Effector memory CD8-positive, alpha-beta T cell (primary cell): ENCODE data around the gene CALHM3.
"Not testable (repeated sequence)": the region's sequence is repeated elsewhere in the genome, so short reads cannot be mapped to it uniquely, and the experiment has no call there.

Experiments
- ATAC-seq: fragments of 150-1000 bp; cut with Tn5 transposase; replicated peaks from 2 replicates; pipeline ENCODE4 v1.10.0; 2021; ENCODE audit warnings: mild to moderate bottlenecking, moderate library complexity
- DNase-seq, 3 experiments: peaks; one replicate each; pipeline ENCODE4 v3.0.0; 2021
- H3K27ac Mint-ChIP-seq, 2 donors: one replicate each; pipeline ENCODE4 v1.8.0; 2022; ENCODE audit warnings: mild to moderate bottlenecking in 2 of 2, mixed read lengths in 2 of 2, moderate library complexity in 2 of 2
- H3K27me3 Mint-ChIP-seq, 2 donors: one replicate each; pipeline ENCODE4 v1.8.0; 2022; ENCODE audit warnings: mixed read lengths in 2 of 2
- H3K36me3 Mint-ChIP-seq: one replicate; pipeline ENCODE4 v1.8.0; 2022; ENCODE audit warnings: mild to moderate bottlenecking, moderate library complexity, mixed read lengths; ENCODE audit not compliant: insufficient read depth
- H3K4me1 Mint-ChIP-seq, 2 donors: one replicate each; pipeline ENCODE4 v1.8.0; 2022; ENCODE audit warnings: low read depth in 2 of 2, mixed read lengths in 2 of 2
- H3K4me3 Mint-ChIP-seq, 2 donors: one replicate each; pipeline ENCODE4 v1.8.0; 2022; ENCODE audit warnings: mild to moderate bottlenecking in 2 of 2, mixed read lengths in 2 of 2, moderate library complexity in 2 of 2
- H3K9me3 Mint-ChIP-seq, 2 donors: one replicate each; pipeline ENCODE4 v1.8.0; 2022; ENCODE audit warnings: mixed read lengths in 2 of 2
- total RNA-seq, 9 experiments: gene quantifications; one replicate each; lab custom pipeline; 2026; lab: John Stamatoyannopoulos, UW

The CALHM3 gene
- 0 to 0.18 (median 0) reads per million in 9 experiments for total RNA-seq

- no peaks in the 10 kb centered on the region for H3K36me3 Mint-ChIP-seq
- DNase-seq = no peak
- no peak for ATAC-seq
- no peak within 1 kb of the TSS for H3K27ac Mint-ChIP-seq
- no peak within 1 kb of the TSS for H3K4me3 Mint-ChIP-seq
- H3K4me1 Mint-ChIP-seq = peaks cover 14 to 18% of the 10 kb centered on the region in 2 donors
- no peaks in the 10 kb centered on the region for H3K9me3 Mint-ChIP-seq
- no peaks in the 10 kb centered on the region for H3K27me3 Mint-ChIP-seq
Measured at GRCh38 chr10:103479135-103479534, at the start of gene CALHM3. CALHM3 (minus strand) TSS chr10:103479240; CDS start chr10:103479032, 208 bp downstream.

GRCh38 chr10:103528549-103528948 is 49.5 kb upstream of the CALHM3 start:
- ATAC-seq = no peak
- H3K27me3 Mint-ChIP-seq = peaks cover 26 to 36% of the 10 kb centered on the region in 2 donors
- no peak overlapping the region for H3K4me3 Mint-ChIP-seq
- no peaks in the 10 kb centered on the region for H3K36me3 Mint-ChIP-seq
- DNase-seq = no peak
- H3K27ac Mint-ChIP-seq = no peak overlapping the region
- H3K9me3 Mint-ChIP-seq = no peaks in the 10 kb centered on the region
- H3K4me1 Mint-ChIP-seq = no peaks in the 10 kb centered on the region

GRCh38 chr10:103527476-103527875 is 48.4 kb upstream of the CALHM3 start:
- DNase-seq, ATAC-seq, H3K4me3 Mint-ChIP-seq, H3K36me3 Mint-ChIP-seq, H3K4me1 Mint-ChIP-seq, H3K27ac Mint-ChIP-seq, H3K9me3 Mint-ChIP-seq: not testable (repeated sequence)
- peaks cover 26 to 37% of the 10 kb centered on the region in 2 donors for H3K27me3 Mint-ChIP-seq

- Mint-ChIP-seq H3K27me3 (peaks cover 37 to 49% of the 10 kb centered on the region in 2 donors), H3K4me3 (no peak overlapping the region), H3K9me3 (no peaks in the 10 kb centered on the region), H3K27ac (no peak overlapping the region), H3K36me3 (no peaks in the 10 kb centered on the region), H3K4me1 (no peaks in the 10 kb centered on the region)
- ATAC-seq = no peak
- DNase-seq = no peak
Measured at GRCh38 chr10:103525901-103526300, 46.9 kb upstream of the CALHM3 start.

GRCh38 chr10:103523683-103524082 is 44.6 kb upstream of the CALHM3 start:
- Mint-ChIP-seq H3K4me1 (no peaks in the 10 kb centered on the region), H3K27ac (no peak overlapping the region), H3K36me3 (no peaks in the 10 kb centered on the region), H3K27me3 (peaks cover 50 to 60% of the 10 kb centered on the region in 2 donors), H3K4me3 (no peak overlapping the region), H3K9me3 (no peaks in the 10 kb centered on the region)
- DNase-seq = no peak
- ATAC-seq = no peak

- H3K27ac Mint-ChIP-seq = not testable (repeated sequence)
Measured at GRCh38 chr10:103522006-103522405, 43.0 kb upstream of the CALHM3 start.

GRCh38 chr10:103519798-103520197 is 40.8 kb upstream of the CALHM3 start:
- peaks cover 34 to 37% of the 10 kb centered on the region in 2 donors for H3K27me3 Mint-ChIP-seq
- no peaks in the 10 kb centered on the region for H3K9me3 Mint-ChIP-seq
- no peaks in the 10 kb centered on the region for H3K36me3 Mint-ChIP-seq
- peaks cover 2 to 4% of the 10 kb centered on the region in 2 donors for H3K4me1 Mint-ChIP-seq
- DNase-seq (no peak), ATAC-seq (no peak)
- H3K27ac Mint-ChIP-seq = no peak overlapping the region
- no peak overlapping the region for H3K4me3 Mint-ChIP-seq

More at GRCh38 chr10:103522006-103522405, 43.0 kb upstream of the CALHM3 start:
- not testable (repeated sequence) for H3K9me3 Mint-ChIP-seq, H3K36me3 Mint-ChIP-seq, H3K4me1 Mint-ChIP-seq, ATAC-seq, DNase-seq, H3K4me3 Mint-ChIP-seq
- H3K27me3 Mint-ChIP-seq = peaks cover 50 to 59% of the 10 kb centered on the region in 2 donors

GRCh38 chr10:103517234-103518085 is 38.4 kb upstream of the CALHM3 start:
- ATAC-seq (no peak), DNase-seq (no peak)
- H3K9me3 Mint-ChIP-seq = no peaks in the 10 kb centered on the region
- H3K27ac Mint-ChIP-seq = no peak overlapping the region
- peaks cover 2 to 4% of the 10 kb centered on the region in 2 donors for H3K4me1 Mint-ChIP-seq
- no peak overlapping the region for H3K4me3 Mint-ChIP-seq
- H3K36me3 Mint-ChIP-seq = peaks cover 2% of the 10 kb centered on the region
- H3K27me3 Mint-ChIP-seq = peaks cover 23 to 30% of the 10 kb centered on the region in 2 donors

- Mint-ChIP-seq H3K4me3 (no peak overlapping the region), H3K9me3 (no peaks in the 10 kb centered on the region), H3K27me3 (peaks cover 15 to 23% of the 10 kb centered on the region in 2 donors), H3K27ac (no peak overlapping the region), H3K36me3 (peaks cover 2% of the 10 kb centered on the region), H3K4me1 (peaks cover 2 to 4% of the 10 kb centered on the region in 2 donors)
- ATAC-seq = no peak
- no peak for DNase-seq
Measured at GRCh38 chr10:103514244-103514643, 35.2 kb upstream of the CALHM3 start.

GRCh38 chr10:103513380-103514060 is 34.5 kb upstream of the CALHM3 start:
- no peak overlapping the region for H3K4me3 Mint-ChIP-seq
- no peaks in the 10 kb centered on the region for H3K9me3 Mint-ChIP-seq
- peaks cover 15 to 24% of the 10 kb centered on the region in 2 donors for H3K27me3 Mint-ChIP-seq
- ATAC-seq = no peak
- peaks cover 2% of the 10 kb centered on the region for H3K36me3 Mint-ChIP-seq
- H3K4me1 Mint-ChIP-seq = peaks cover 2 to 4% of the 10 kb centered on the region in 2 donors
- no peak for DNase-seq
- no peak overlapping the region for H3K27ac Mint-ChIP-seq

- Mint-ChIP-seq H3K27ac (no peak overlapping the region), H3K27me3 (peaks cover 15 to 32% of the 10 kb centered on the region in 2 donors), H3K4me3 (no peak overlapping the region), H3K9me3 (no peaks in the 10 kb centered on the region), H3K36me3 (peaks cover 2% of the 10 kb centered on the region), H3K4me1 (peaks cover 2 to 4% of the 10 kb centered on the region in 2 donors)
- DNase-seq (no peak), ATAC-seq (no peak)
Measured at GRCh38 chr10:103512591-103513379, 33.7 kb upstream of the CALHM3 start.

- Mint-ChIP-seq H3K27me3 (peaks cover 15 to 38% of the 10 kb centered on the region in 2 donors), H3K36me3 (peaks cover 2% of the 10 kb centered on the region), H3K9me3 (no peaks in the 10 kb centered on the region), H3K4me1 (peaks cover 2 to 4% of the 10 kb centered on the region in 2 donors), H3K27ac (no peak overlapping the region), H3K4me3 (no peak overlapping the region)
- ATAC-seq (no peak), DNase-seq (no peak)
Measured at GRCh38 chr10:103512166-103512565, 33.1 kb upstream of the CALHM3 start.
